Uterine smooth muscle cell (primary cell): ENCODE data around the gene ARMCX1. TPM values are rescaled to one million over a fixed set of nuclear protein-coding genes. Genes with fewer than 3 reads are reported as not detected.

Experiments used
- total RNA-seq: library from RNA; depleted of rRNA; stranded (reverse); fragments of >200 nt; gene quantifications from 2 replicates; pipeline ENCODE4 v1.2.3, GENCODE V29; 2014

Gene ARMCX1
- 68.4 and 69.9 TPM in 2 replicates for total RNA-seq

DNA sequence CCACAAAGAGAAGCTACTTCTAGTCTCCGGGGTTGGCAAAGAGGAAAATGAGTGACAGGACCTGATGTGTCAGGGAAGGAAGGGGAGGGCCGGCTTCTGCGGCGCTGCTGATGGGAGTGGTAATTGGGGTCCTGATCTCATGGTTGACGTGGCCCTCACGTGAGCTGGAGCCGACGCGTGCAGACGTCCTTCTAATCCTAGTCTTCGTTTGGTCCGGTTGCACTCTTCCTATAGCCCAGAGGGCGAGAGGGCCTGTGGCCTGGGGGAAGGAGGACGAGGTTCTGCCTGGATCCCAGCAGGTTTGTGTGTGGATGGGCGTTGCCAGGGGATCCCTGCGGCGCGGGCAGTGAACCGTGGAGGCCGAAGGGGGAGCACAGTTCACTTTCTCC is at the start of gene ARMCX1:
Gene ARMCX1 (plus strand): TSS at position 186 of the 389 bp plus-strand sequence. CDS start 2,384 bp downstream, outside the sequence.

Other genes starting within 250 kb of the ARMCX1 start
- 2.4 and 3.5 TPM in 2 replicates for gene TIMM8A, start 201.8 kb upstream of the ARMCX1 start, total RNA-seq
- gene BTK, start 164.4 kb upstream of the ARMCX1 start, total RNA-seq, result under 0.01 TPM in 1 of 2 replicates, not detected in the other
- gene RPL36A, start 159.5 kb upstream of the ARMCX1 start, total RNA-seq, result 875 and 1,176 TPM in 2 replicates
- 21.6 and 42.2 TPM in 2 replicates for gene GLA, start 142.6 kb upstream of the ARMCX1 start, total RNA-seq
- 89.2 and 104 TPM in 2 replicates for gene HNRNPH2, start 142.3 kb upstream of the ARMCX1 start, total RNA-seq
- gene ARMCX4, start 65.1 kb upstream of the ARMCX1 start, total RNA-seq, result 8.2 and 9.5 TPM in 2 replicates
- gene ARMCX6, start 67.5 kb downstream of the ARMCX1 start, total RNA-seq, result 26.3 and 39.7 TPM in 2 replicates
- 65.1 and 131 TPM in 2 replicates for gene ARMCX3, start 72.6 kb downstream of the ARMCX1 start, total RNA-seq
- 73.7 and 155 TPM in 2 replicates for gene ARMCX2, start 109.3 kb downstream of the ARMCX1 start, total RNA-seq